Stimulated activated CD4-positive, alpha-beta T cell treated with anti-CD3 and anti-CD28 coated beads, TNF-alpha, amount 100 ng/mL, for 4 hours (primary cell): ENCODE data around the gene KMT2B.
"Not testable (repeated sequence)": the region's sequence is repeated elsewhere in the genome, so short reads cannot be mapped to it uniquely, and the experiment has no call there.

Experiments
- DNase-seq, 3 experiments: peaks; one replicate each; pipeline ENCODE4 v3.0.0-alpha.2; 2020; ENCODE audit warnings: low read depth in 3 of 3

KMT2B gene, protein sequence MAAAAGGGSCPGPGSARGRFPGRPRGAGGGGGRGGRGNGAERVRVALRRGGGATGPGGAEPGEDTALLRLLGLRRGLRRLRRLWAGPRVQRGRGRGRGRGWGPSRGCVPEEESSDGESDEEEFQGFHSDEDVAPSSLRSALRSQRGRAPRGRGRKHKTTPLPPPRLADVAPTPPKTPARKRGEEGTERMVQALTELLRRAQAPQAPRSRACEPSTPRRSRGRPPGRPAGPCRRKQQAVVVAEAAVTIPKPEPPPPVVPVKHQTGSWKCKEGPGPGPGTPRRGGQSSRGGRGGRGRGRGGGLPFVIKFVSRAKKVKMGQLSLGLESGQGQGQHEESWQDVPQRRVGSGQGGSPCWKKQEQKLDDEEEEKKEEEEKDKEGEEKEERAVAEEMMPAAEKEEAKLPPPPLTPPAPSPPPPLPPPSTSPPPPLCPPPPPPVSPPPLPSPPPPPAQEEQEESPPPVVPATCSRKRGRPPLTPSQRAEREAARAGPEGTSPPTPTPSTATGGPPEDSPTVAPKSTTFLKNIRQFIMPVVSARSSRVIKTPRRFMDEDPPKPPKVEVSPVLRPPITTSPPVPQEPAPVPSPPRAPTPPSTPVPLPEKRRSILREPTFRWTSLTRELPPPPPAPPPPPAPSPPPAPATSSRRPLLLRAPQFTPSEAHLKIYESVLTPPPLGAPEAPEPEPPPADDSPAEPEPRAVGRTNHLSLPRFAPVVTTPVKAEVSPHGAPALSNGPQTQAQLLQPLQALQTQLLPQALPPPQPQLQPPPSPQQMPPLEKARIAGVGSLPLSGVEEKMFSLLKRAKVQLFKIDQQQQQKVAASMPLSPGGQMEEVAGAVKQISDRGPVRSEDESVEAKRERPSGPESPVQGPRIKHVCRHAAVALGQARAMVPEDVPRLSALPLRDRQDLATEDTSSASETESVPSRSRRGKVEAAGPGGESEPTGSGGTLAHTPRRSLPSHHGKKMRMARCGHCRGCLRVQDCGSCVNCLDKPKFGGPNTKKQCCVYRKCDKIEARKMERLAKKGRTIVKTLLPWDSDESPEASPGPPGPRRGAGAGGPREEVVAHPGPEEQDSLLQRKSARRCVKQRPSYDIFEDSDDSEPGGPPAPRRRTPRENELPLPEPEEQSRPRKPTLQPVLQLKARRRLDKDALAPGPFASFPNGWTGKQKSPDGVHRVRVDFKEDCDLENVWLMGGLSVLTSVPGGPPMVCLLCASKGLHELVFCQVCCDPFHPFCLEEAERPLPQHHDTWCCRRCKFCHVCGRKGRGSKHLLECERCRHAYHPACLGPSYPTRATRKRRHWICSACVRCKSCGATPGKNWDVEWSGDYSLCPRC (N-terminal part only)

GRCh38 chr19:35717665-35718344 lies at the start of gene KMT2B:
Gene KMT2B (plus strand): TSS chr19:35718003. CDS start chr19:35718019, 16 bp downstream.
- DNase-seq: peak in 1 of 3 experiments; percentile 54

DNA sequence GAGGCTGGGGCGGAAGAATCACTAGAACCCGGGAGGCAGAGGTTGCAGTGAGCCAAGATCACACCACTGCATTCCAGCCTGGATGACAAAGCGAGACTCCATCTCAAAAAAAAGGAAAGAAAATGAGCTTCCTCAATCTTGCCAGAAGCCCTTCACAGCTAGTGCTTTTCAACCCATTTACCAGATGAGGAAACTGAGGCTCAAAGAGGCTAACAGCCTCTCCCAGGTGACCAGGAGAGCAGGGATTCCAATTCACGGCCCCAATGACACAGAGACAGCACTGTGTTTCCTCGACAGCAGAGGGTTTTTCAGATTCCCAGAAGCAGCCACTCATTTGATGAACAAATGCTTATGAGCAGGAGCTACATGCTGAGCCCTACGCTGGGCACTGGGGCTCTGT lies 48.2 kb upstream of the KMT2B start:
- DNase-seq: no peak

DNA sequence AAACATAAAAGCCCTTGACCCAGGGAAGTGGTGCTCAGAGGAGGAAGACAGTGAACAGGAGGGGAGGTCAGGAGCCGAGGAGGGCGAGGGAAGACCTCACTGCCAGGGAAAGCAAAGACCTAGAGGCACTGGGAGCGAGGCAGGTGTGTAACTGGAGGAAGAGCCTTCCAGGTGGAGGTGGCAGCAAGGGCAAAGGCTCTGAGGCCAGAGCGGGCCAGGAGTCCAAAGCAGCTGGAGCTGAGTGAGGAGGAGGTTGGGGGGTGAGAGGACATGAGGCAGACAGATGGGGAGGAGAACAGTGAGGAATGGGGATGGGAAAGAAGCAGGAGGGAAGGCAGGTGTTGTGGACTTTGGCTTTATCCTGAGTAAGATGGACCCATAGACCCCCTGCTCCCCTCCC lies 47.8 kb upstream of the KMT2B start:
- no peak for DNase-seq

GRCh38 chr19:35670686-35671085 lies 47.1 kb upstream of the KMT2B start:
- no peak for DNase-seq

DNA sequence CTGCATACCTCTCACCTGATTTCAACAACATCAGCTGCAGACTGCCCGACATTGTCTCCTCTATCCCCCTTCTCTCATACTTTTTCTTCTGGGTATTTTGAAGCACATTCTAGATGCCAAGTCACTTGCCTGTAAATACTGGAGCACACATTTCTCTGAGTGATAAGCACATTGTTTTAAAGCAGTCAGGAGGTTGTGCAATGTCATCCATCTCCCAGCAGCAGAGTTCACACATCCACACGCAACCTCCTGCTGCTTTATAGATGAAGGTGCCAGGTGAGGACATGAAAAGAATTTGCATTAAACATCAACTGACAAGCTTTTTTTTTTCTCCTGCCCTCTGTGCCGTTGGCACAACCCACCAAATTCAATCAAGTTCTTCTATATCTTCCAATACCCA lies 46.0 kb upstream of the KMT2B start:
- no peak for DNase-seq

- peak in 1 of 3 experiments; percentile 4 for DNase-seq
These were observed 44.5 kb upstream of the KMT2B start for GRCh38 chr19:35673121-35673804.

- no peak for DNase-seq
These were observed 42.1 kb upstream of the KMT2B start for GRCh38 chr19:35675589-35676140.

DNA sequence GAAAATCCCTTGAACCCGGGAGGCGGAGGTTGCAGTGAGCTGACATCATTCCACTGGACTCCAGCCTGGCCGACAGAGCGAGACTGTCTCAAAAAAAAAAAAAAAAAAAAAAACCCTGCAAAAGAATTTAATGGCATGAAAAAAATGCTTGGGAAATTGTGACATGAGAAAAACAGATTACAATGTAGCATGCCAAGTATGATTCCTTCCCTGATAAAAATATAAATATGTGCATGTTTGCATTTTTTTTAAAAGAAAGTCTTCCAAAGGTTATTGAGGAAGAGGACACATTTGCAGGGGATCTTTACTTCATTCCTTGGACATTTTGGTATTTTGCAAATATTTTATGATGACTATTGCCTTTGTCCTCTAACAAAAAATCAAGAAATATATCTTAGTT lies 28.0 kb upstream of the KMT2B start:
- DNase-seq: no peak

DNA sequence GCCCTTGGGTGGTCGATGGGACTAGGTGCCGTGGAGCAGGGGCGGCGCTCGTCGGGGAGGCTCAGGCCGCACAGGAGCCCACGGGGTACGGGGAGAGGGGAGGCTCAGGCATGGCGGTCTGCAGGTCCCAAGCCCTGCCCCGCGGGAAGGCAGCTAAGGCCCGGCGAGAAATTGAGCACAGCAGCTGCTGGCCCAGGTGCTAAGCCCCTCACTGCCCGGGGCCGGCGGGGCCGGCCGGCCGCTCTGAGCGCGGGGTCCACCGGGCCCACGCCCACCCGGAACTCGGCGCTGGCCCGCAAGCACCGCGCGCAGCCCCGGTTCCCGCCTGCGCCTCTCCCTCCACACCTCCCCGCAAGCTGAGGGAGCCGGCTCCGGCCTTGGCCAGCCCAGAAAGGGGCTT lies 26.7 kb upstream of the KMT2B start:
- not testable (repeated sequence) for DNase-seq

DNA sequence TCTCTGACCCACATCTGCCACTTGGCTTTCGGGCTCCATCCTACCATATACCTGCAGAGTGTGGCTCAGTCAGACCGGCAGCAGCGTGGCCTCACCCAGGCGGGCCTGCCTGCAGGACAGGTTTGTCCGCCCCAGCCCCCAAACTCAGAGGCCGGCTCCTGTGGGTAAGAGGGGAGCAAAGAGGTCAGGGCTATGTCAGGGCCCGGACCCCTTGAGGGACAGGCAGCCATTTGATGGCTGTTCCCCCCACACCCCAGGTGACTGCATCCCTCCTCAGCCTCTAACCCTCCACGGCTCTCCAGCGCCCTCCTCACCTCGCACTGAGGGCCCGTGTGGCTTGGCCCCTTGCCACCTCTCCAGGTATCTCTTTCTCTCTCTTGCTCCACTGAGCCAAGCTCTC lies 25.8 kb upstream of the KMT2B start:
- no peak for DNase-seq

DNA sequence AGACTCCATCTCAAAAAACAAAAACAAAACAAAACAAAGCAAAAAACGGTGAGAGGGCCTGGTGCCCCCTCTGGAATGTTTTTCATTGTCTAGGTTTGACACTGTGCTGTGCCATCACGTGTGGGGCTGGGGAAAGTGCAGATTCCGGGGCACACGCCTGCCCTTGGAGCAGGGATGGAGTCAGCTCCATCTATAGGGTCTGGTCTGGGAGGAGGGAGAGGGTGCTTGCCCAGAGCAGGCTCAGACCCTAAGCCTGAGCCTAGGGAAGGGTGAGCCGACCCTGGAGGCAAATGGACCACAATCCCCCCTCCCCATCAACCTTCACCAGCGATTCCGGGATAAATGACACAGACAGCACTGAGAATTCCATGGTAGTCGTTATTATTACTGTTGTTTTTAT lies 24.4 kb upstream of the KMT2B start:
- no peak for DNase-seq

DNA sequence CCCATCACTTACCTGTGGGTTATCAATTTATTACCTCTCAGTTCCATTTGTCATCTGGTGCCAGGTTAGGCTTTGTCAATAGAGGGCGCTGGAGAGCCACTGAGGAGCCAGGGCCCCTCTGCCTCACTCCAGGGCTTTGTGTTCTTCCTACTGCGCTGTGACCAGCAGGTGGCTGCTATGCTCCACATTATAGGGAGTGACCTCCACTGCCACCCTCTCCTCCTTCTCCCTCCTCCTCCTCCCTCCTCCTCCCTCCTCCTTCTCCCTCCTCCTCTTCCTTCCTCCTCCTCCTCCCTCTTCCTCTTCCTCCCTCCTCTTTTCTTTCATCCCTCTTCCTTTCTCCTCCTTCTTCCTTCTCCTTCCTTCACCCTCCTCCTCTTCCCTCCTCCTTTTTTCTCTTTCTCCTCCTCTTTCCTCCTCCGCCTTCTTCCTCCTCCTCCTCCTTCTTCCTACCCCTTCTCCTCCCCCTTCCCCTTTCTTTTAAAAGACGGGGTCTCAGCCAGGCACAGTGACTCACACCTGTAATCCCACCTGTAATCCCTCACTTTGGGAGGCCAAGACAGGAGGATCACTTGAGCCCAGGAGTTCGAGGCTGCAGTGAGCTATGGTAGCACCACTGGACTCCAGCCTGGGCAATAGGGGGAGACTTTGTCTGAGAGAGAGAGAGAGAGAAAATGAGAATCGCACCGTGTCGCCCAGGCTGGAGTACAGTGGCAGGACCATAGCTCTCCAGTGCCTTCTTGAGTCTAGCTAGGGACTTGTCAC lies 23.8 kb upstream of the KMT2B start:
- DNase-seq: peak; percentile 74 to 88 (median 79)

DNA sequence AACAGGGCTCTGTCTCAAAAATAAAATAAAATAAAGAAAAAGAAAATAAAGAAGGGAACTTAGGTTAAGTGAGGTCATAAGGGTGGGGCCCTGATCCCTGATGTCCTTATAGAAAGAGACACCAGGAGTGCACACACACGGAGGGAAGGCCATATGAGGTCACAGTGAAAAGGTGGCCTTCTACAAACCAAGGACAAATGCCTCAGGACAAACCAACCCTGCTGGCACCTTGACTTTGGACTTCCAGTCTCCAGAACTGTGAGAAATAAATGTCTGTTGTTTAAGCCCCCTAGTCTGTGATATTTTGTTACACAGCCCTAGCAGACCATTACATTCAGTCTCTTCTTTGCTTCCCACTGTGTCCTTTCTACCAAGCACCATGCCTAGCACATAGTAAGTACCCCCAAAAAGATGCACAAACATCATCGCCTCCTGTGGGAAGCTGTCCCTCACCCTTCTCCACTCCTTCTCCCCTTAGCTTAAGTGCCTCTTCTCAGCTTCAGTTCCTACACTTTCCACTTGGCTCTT lies 21.8 kb upstream of the KMT2B start:
- DNase-seq: no peak

GRCh38 chr19:35696835-35697234 lies 21.0 kb upstream of the KMT2B start:
- no peak for DNase-seq

DNA sequence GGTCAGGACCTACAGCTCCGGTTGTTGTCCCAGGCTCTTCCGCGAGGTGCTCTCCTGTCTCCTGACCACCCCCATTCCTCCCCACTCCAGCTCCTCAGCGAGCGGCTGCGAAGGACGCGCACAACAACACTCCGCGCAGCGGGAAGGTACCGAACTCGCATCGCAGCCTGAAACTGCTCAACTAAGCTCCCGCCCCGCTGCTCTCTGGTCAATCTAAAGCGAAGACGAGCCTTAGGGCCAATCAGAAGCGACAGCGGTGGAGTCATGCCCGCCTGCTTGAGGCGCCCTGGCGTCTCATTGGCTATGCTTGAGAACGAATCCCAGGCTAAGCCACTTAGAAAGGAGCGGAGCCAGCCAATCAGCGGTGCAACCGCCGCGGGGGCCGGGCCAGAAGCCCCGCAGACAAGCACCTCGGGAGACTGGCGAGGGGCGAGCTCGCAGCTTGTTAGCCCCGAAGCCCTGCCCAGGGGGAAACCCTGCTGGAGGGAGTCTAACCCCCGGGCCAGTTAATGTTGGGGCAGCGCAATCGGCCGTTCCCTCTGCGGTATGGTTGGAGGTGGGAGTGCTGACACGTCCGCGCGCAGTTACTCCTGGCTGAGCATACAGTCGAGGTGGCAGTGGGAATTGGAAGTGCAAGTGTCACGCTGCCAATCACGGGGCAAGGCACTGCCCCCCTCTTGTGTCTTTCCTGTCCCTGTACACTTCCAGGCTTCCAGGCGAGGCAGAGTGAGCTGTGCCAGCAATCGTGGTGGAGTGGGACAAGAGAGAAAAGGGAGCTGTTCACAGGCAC lies 15.4 kb upstream of the KMT2B start:
- DNase-seq: peak; percentile 74 to 87 (median 87)

- DNase-seq: no peak
These were observed 14.5 kb upstream of the KMT2B start for GRCh38 chr19:35703343-35703742.

- no peak for DNase-seq
These were observed 13.6 kb upstream of the KMT2B start, which contains the start of gene ZBTB32 for GRCh38 chr19:35704218-35704617. Gene ZBTB32 (plus strand): TSS chr19:35704558. CDS start chr19:35714627, 10,069 bp downstream.

- no peak for DNase-seq
These were observed 9.4 kb upstream of the KMT2B start for GRCh38 chr19:35708391-35708790.
